ENCODE measurements around the gene ANKRA2.
A peak's percentile ranks its signal among the peaks of the same experiment; 100 is the strongest.

The ANKRA2 gene

GRCh38 chr5:73603998-73604397 is 38.6 kb upstream of the ANKRA2 start:
- DNase-seq (ENCODE audit: low read depth): no peak
- H3K4me3 ChIP-seq (ENCODE audit: low read depth, low read length): no peak overlapping the region
- TF ChIP-seq CTCF (IDR thresholded peaks at IDR 0.05; ENCODE audit: low read depth, low read length, missing control alignments): no peak

GRCh38 chr5:73599380-73599779 is 33.9 kb upstream of the ANKRA2 start:
- DNase-seq (ENCODE audit: low read depth): no peak
- no peak overlapping the region for H3K4me3 ChIP-seq (ENCODE audit: low read depth, low read length)
- TF ChIP-seq CTCF (IDR thresholded peaks at IDR 0.05; ENCODE audit: low read depth, low read length, missing control alignments): no peak

- H3K4me3 ChIP-seq (ENCODE audit: low read depth, low read length): no peak overlapping the region
- peak; percentile 70 for TF ChIP-seq CTCF (IDR thresholded peaks at IDR 0.05; ENCODE audit: low read depth, low read length, missing control alignments)
- no peak for DNase-seq (ENCODE audit: low read depth)
Measured at GRCh38 chr5:73596705-73597328, 31.4 kb upstream of the ANKRA2 start.

- no peak for DNase-seq (ENCODE audit: low read depth)
- no peak for TF ChIP-seq CTCF (IDR thresholded peaks at IDR 0.05; ENCODE audit: low read depth, low read length, missing control alignments)
- no peak overlapping the region for H3K4me3 ChIP-seq (ENCODE audit: low read depth, low read length)
Measured at GRCh38 chr5:73592551-73592950, 27.1 kb upstream of the ANKRA2 start.

GRCh38 chr5:73591698-73592501 is 26.5 kb upstream of the ANKRA2 start:
- TF ChIP-seq CTCF (IDR thresholded peaks at IDR 0.05; ENCODE audit: low read depth, low read length, missing control alignments): no peak
- H3K4me3 ChIP-seq (ENCODE audit: low read depth, low read length): no peak overlapping the region
- DNase-seq (ENCODE audit: low read depth): no peak

- DNase-seq (ENCODE audit: low read depth): peak; percentile 61
- TF ChIP-seq CTCF (IDR thresholded peaks at IDR 0.05; ENCODE audit: low read depth, low read length, missing control alignments): peak; percentile 58
- no peak overlapping the region for H3K4me3 ChIP-seq (ENCODE audit: low read depth, low read length)
Measured at GRCh38 chr5:73591102-73591695, 25.8 kb upstream of the ANKRA2 start.

Data from GM12864 (cell line).